SHP77 (cell line): ENCODE measurements around the gene PDGFRB.
"Not testable (repeated sequence)": the region's sequence is repeated elsewhere in the genome, so short reads cannot be mapped to it uniquely, and the experiment has no call there.

ENCODE experiments used
- DNase-seq, 2 experiments: peaks; one replicate each; lab custom pipeline; 2025; lab: John Stamatoyannopoulos, UW

Gene PDGFRB

DNA sequence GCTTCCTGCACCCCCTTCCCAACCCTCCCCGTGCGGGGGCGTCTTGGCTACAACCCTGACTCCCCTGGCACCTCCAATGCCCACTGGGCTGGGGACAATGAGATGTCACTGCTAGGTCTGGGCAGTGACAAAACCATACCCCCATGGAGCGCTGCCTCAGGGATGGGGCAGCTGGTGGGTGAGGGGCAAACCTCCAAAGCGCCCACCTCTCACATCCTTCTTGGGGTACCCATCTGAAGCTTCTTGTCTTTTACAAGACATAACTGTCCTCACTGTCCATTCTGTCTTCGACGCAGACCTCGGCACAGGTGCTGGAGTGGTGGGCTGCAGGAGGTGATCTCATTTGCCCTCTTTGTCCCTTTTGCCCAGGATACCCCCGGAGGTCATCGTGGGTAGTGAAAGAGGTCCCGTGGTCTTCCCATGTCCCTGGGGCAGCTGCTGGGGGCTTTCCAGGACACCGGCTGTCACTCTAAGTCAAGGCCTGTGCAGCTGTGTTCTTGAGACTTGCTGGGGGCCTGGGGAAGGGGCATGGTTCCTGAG lies 41.5 kb downstream of the PDGFRB start:
- DNase-seq: no peak

DNA sequence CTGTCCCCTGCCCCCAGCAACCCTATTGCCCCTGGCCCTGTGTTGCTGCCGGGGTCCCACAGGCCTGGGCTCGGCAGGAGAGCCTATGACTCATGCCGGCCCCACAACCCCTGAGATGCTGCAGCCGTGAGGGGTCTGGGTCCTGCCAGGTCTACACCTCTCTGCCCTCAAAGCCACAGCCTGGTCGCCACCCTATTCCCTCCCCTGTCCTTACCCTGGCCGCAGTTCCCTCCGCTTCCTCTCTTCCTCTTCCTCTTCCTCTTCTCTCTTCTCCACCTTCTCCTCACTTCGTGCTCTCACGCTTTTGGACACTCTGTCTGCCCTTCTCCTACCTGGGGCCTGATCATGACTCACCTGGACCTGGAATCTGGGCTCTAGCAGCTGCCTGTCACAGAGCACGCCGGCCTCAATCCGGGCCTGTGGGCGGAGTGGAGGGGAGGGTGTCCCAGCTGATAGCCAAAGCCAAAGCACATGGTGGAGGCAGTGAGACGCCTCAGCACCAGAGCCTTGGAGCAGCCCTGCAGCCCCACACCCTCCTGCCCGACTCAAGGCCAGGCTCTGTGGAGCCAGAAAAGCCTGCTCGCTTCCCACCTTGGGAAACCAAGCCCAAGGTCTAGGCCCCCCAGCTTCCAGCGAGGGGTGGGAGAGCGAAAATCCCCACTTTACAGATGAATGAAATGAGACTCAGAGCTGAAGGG lies 42.4 kb downstream of the PDGFRB start:
- no peak for DNase-seq

DNA sequence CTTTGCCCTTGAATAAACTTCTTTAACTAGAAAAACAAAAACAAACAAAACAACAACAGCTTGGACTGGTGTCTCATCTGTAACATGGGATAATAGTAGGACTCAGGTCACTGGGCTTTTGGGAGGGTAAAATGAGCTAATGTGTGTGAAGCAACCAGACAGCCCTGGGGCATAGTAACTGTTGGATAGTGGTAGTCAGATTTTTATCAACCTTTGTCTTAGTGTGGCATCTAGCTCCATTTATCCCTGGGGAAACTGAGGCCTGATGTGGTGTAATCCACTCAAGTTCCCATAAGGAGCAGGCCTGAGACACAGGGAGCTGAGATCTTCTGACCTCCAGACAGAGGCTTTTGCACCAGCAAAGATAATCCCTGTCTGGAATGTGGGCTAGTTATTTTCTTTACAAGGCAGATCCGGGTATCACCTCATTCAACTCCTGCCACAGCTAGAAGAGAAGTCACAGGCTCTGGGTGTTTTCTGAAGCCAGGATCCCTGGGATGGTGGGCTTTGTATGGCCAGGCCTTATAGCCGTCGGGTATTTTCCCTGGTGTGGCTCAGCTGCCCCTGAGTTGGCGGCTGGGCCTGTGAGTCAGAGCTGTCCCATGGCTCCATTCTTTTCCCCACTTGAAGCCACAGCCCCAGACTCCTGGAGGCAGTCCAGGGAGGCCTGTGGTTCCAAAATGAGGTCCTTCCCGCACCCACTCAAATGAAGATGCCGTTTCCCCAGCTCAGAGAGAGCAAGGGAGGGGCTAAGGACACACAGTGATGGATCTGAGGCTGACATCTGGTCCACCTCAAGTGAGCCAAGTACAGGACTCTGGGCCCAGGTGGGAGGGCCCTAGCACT lies 43.2 kb downstream of the PDGFRB start:
- DNase-seq: no peak

DNA sequence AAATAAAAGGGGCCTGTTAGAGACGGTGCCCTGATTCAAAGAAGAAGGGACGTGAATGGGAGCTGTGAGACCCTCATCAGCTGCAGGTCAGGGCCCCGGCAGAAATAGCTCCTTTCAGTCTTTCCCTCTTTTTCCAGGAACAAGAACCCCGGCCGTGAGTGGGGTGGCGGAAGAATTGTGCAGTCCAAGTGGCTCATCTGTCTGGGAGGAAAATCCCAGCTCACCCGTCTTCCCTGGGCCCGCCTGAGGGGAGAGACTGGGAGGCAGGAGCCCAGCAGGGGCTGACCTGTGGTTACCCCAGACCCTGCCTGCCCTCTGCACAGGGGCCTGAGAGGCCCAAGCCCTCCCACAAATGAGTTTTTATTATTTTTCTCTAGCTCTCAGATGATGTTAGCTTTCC lies 44.5 kb downstream of the PDGFRB start:
- DNase-seq: no peak

DNA sequence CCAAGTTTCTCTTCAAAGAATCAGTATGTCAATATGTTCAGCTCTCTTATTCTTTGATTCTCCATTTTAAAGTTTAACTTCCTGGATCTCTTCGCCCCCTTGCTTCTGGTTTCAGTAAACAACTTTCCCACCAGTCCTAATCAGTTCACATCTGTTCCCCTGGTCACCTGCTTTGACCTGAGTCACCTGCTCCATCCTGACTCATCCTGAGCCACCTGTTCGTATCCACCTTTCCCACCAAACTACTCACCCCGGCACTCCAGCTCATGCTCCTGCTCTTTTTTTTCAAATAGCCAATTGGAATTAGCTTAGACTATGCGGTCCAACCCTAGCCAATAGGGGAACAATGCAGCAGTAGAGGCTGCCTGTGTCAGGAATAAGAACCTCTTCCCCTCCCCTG lies 45.7 kb downstream of the PDGFRB start:
- DNase-seq: no peak

DNA sequence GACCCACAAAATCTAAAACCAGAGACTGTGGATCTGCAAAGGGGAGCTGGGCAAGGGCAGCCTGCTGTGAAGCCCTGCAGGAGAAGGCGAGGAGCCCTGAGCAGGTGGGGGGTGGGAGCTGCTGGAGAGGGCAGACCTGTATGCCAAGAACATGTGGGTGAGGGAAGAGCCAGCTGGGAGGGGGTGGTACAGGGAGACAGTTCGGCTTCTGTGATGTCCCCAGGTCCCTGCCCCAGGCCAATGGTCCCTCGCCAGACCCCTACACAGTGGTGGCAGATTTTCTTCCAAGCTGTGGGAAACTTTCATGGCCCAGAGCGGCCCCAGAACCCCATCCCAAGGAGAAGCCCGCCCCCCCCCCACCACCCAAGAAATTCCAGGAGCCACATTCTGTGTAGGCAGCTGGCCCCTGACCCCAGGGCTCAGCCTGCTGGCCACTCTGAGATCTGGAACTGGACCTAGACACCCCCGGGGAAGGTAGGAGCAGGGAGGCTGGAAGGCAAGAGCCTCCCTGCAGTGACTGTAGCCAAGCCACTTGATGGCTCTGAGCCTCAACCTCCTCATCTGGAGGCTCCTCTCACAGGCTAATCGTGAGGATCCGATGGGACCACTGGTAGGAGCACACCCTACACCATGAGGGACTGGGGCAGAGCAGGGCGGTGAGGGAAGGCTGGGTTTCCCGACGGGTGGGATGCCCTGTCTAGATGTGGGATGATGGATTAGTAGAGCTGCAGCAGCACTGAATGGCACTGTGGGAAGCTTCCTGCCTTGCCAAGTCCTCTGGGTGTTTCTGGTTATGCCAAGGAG lies 46.7 kb downstream of the PDGFRB start:
- DNase-seq: no peak

DNA sequence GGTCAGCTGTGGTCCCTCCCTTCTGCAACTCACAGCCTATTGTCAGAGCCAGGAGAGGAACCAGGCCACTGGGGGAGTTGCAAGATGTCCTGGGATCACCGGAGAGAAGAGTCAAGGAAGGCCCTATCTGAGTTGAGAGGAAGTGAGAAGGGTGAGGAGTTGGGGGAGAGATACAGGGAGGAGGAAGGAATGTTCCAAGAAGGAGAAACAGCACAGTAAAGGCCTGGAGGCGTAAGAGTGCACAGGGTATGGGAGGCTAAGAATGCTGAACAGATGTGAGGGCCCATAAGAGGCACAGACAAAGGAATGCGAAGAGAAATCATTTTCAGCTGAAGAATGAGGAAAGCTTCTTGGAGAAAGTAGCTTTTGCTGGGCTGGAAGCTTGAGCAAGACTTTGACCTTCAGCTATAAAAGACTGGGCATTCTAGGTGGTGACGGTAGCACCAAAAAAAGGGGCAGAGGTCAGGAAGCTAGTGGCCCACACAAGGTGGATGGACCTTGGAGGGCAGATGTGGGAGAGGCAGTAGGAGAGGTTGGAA lies 47.7 kb downstream of the PDGFRB start:
- DNase-seq: no peak

DNA sequence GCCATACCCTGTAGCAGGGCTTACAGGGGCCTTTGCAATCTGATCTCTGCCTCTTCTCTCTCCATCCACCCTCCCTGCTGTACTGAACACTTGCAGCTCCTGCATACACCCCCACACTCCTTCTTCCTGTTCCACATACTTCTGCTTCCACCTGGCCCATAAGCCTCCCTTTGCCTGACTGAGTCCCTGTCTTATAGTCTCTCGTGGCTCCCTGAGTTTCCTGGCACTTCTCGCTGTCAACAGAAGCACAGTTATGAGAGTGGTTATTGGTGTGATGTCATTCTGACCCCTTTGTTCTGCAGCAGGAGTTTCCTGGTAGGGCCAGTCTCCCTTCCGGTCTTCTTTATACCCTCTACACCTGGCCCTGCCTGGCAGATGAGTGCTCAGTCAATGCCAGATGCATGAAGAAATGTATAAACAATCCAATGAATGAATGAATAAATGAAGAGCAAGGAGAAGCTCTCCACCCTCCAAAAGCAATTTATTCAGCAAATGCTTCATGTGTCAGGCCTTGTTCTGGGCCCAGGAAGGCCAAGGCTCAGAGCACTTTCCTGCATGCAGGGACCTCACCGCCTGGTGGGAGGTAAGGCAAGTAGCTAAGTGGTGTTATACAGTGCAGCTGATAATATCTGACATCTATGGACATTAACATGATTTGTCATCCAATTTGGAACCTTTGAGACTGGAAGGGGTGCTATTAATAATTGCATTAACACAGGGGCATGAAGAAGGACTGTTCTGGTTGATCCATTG lies 48.8 kb downstream of the PDGFRB start:
- DNase-seq: peak; percentile 87 to 90

DNA sequence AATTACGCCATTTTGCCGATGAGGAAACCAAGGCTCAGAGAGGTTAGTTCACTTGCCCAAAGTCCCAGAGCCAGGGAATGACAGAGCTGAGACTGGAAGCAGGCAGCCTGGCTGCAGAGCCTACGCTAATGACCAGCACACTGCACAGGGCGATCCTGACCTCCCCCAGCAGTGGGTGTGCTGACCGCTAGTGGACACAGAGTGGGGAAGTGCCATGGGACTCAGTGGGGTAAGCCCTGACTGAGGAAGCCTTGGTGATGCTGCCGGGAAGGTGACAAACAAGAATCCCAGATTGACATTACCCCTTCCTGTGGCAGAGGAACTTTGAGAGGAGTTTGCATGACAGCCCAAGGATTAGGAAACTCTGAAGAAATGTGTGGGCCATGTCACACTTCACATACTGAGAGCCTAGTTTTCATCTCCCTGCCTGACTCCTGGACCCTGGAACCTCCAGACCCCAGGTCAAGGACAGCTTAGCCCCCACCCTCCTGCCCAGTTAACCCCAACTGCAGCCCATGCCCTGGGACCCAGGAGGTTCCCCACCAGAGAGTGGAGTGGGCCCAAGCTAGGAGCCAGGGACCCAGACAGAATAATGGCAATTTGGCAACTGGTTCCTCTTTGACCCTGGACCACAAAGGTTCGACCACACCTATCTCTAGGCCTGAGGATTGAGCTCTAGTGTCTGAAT lies 49.6 kb downstream of the PDGFRB start:
- no peak for DNase-seq

DNA sequence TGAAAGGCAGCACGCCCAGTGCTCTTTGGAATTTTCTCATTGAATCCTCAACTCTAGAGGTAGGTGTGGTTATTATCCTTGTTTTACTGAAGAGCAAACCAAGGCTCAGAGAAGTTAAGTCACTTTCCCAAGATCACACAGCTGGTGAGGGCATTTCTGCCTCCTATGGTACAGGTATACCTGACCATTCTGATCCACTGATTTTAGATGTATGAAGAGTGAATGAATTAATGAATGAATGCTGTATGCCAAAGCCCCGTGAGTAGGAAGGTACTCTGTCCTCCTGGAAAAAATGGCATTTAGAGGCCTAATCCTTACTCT lies 51.1 kb downstream of the PDGFRB start:
- no peak for DNase-seq

DNA sequence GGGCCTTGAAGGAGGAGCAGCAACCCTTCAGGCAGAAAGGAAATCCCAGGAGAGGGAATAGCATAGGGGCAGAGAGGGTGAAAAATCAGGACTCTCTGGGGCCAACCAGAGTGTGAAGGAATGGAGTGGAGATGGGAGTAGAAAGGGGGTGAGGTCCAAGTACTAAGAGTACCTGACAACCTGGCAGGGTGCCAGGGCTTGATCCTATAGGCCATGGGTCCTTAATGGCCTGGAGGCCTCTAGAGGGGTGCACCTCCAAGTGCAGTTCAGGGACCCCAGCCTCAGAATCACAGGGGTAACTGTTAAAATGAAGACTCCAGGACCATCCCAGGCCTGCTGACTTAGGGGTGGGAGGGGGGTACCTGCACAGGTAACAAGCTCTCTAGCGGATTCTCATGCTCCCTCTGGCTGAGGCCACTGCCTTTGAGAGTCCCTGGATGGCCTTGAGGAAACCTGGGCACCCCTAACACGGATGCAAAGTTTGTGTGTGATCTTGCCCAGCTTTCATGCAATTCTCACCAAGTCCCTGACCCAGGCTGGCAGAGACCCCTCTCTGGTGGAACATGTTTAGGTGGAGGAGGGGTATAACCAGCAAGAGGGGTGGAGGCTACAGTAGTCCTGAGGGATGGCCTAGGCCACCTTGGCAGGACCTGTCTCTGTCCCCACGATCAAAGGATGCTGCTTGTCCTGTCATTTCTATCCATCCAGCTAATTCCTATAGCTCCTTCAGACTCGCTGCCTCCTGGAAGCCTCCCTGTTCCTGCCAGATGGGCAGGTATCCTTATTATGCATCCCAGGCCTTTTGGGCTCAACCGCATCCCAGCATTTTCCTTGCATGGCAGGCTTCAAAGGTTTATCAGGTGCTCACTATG lies 51.7 kb downstream of the PDGFRB start:
- no peak for DNase-seq

DNA sequence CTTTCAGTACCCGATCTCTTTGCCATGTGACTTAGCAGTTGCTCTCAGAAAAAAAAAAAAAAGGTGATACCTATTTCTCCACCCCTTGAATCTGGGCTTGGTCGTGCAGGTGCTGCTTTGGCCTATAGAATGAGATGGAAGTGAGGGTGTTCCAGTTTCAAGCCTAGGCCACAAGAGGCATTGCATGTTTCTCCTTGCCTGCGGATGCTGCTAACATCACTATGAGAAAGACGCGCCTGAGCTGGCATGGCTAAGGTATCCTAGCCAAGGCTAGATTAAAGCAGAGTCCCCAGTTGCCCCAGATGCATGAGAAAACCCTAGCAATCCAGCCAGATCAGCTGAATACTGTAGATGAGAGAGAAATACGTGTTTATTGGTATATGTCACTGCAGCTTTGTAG lies 54.6 kb downstream of the PDGFRB start:
- no peak for DNase-seq

DNA sequence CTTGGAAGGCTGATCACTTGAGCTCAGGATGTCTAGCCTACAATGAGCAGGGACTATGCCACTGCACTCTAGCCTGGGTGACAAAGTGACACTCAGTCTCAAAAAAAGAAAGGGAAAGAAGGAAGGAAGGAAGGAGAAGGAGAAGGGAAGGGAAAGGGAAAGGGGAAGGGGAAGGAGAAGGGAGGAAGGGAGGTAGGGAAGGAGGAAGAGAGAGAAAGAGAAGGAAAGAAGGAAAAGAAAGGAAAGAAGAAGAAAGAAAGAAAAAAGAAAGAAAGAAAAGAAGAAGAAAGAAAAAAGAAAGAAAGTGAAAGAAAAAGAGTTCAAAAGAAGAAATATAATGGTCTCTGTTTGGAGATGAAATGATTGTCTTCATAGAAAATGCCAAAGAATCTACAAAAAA lies 58.5 kb downstream of the PDGFRB start:
- no peak for DNase-seq

DNA sequence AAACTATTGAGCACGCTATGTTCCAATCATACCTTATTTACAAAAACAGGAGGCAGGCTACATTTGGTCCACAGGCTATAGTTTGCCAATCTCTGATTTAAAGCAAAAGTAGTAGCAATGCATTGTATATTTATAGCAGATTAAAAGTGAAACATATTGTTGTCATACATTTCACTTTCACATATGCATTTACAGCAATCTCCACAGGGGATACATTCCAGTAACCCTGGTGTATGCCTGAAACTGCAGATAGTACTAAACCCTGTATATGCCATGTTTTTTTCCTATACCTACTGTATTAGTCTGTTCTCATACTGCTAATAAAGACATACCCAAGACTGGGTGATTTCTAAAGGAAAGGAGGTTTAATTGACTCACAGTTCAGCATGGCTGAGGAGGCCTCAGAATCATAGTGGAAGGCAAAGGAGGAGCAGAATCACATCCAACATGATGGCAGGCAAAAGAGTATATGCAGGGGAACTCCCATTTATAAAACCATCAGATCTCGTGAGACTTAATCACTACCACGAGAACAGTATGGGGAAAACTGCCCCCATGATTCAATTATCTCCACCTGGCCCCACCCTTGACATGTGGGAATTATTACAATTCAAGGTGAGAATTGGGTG lies 63.4 kb downstream of the PDGFRB start:
- no peak for DNase-seq

DNA sequence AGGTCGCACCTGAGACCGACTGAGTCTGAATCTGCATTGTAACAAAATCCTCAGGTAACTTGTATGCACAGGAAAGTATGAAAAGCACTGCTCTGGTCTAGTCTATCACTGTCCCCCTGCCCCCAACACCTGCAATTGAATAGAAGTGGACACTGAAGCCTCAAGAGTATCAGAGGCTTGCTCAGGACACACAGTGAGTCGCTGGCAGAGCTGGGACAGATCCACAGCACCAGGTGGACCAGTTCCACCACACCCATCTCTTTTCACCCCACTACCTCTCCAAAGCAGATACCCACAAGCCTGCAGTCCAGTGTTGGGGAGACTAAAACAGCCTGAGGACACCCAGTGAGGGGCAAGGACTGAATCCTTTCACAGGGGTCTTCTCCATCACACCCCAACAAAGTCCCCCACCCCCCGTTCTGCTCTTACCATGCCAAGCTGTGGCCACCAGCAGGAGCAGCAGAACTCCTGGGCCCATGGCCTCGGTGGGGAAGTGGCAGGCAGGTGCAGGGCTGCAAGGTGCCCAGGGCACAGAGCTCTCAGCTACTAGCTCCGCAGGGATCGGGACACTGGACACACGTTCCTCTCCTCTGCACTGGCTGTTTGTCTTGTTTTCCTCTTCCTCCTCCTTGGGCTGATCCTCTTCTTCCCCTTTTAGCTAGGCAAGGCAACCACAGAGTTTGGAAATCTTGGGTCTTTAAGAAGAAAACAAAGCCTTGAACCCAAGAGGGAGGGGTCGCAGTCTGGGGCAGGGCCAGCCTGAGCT lies 69.5 kb downstream of the PDGFRB start, which contains the start of gene CSF1R:
Gene CSF1R (minus strand): TSS at position 605 of the 766 bp plus-strand sequence. CDS start 127 bp downstream, at position 478.
- no peak for DNase-seq

DNA sequence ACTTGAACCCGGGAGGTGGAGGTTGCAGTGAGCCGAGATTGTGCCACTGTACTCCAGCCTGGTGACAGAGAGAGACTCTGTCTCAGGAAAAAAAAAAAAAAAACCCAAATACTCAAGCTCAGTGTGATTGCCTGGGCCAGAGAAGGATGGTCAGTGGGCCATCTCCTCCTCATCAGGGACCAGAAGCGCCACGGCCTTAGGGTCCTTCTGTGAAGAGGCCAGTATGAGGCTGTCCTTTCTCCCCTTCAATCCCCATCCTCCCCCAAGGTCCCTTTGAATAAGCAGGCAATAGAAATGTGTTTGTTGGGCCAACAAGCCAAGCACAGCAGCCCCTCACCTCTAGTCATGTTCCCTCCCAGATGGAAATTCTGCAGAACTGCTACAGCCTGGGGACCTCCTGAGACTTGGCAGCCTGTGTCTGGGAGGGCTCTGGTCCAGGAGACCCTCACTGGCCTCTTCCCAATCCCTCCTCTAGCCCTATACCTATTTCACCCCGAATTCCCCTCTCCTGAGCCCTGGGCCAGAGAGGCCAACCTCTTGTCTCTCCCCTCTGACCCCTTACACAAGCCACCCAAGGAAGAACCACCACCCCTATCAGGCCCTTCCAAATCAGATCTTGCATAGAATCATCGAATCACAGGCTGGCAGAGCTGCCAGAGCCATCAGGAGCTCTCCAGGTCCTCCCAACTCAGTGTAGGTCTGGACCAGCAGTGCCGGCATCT lies 70.3 kb downstream of the PDGFRB start:
- DNase-seq: no peak

DNA sequence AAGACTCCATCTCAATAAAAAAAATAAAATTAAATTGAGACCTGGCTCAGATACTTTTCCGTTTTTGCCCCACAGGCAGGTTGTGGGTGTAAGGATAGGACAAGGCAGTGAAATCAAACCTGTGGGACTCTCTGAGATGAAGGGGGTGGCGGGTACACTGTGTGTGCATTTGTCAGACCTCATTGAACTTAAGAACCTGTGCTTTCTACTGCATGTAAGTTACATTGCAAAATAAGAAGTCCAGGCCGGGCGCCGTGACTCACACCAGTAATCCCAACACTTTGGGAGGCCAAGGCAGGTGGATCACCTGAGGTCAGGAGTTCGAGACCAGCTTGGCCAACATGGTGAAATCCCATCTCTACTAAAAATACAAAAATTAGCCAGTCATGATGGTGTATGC lies 70.9 kb downstream of the PDGFRB start:
- DNase-seq: not testable (repeated sequence)

DNA sequence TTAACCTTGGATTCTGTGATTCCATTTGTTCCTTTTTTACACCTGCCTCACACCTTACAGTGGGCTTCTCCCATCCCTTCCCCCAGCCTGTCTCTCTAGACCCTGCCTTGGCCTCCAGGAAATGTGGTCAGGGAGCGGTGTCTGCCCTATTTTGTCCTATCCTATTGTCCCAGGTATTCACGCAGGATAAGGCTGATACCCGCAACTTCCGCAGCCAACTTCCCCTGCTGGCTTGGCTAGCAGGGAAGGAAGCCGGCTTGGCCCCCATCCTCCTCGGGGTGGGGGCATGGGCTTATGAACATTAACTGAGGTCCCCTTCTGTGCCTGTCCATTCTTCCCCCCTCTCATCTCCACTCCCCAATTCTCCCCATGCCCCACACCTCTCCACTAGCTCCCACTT lies 72.8 kb downstream of the PDGFRB start:
- no peak for DNase-seq
